ENCODE measurements around the gene PTGER3. TPM values are rescaled to one million over a fixed set of nuclear protein-coding genes. Genes with fewer than 3 reads are reported as not detected.

The PTGER3 gene
- total RNA-seq, 1 donor from 2014 or later: 1.9 TPM

GRCh38 chr1:71068325-71069240 lies 21.0 kb upstream of the PTGER3 start:
- DNase-seq: no peak
- TF ChIP-seq CTCF (IDR thresholded peaks at IDR 0.05): no peak
- H3K27ac ChIP-seq: no peak overlapping the region
- no peaks in the 10 kb centered on the region for H3K4me1 ChIP-seq
- ATAC-seq: no peak
- H3K9me3 ChIP-seq: no peaks in the 10 kb centered on the region
- H3K27me3 ChIP-seq (ENCODE audit: low read depth): no peaks in the 10 kb centered on the region
- H3K4me3 ChIP-seq: no peak overlapping the region
- peaks cover 100% of the 10 kb centered on the region for H3K36me3 ChIP-seq
- intact Hi-C loops (cut with DNase I): no loop called here

GRCh38 chr1:71054791-71055190 lies 7.2 kb upstream of the PTGER3 start:
- H3K36me3 ChIP-seq: peaks cover 26% of the 10 kb centered on the region
- no peaks in the 10 kb centered on the region for H3K9me3 ChIP-seq
- no peak overlapping the region for H3K27ac ChIP-seq
- intact Hi-C loops (cut with DNase I): no loop called here
- peak; percentile 11 to 19 for ATAC-seq
- TF ChIP-seq CTCF (IDR thresholded peaks at IDR 0.05): no peak
- no peak for DNase-seq
- H3K4me1 ChIP-seq: no peaks in the 10 kb centered on the region
- H3K27me3 ChIP-seq (ENCODE audit: low read depth): no peaks in the 10 kb centered on the region
- H3K4me3 ChIP-seq: no peak overlapping the region

- Histone ChIP-seq H3K4me1 (no peaks in the 10 kb centered on the region), H3K36me3 (peaks cover 22% of the 10 kb centered on the region), H3K27me3 (ENCODE audit: low read depth) (no peaks in the 10 kb centered on the region), H3K27ac (no peak overlapping the region), H3K9me3 (no peaks in the 10 kb centered on the region), H3K4me3 (no peak overlapping the region)
- DNase-seq (no peak), ATAC-seq (peak; percentile 41 to 63)
- intact Hi-C loops (cut with DNase I): no loop called here
- no peak for TF ChIP-seq CTCF (IDR thresholded peaks at IDR 0.05)
These were observed 6.7 kb upstream of the PTGER3 start for GRCh38 chr1:71054281-71054731.

- peak; percentile 40 for ATAC-seq
- no peaks in the 10 kb centered on the region for H3K9me3 ChIP-seq
- intact Hi-C loops (cut with DNase I): no loop called here
These were observed 6.1 kb upstream of the PTGER3 start for GRCh38 chr1:71053758-71054157.

GRCh38 chr1:71053146-71053545 lies 5.5 kb upstream of the PTGER3 start:
- Histone ChIP-seq H3K27ac (no peak overlapping the region), H3K27me3 (ENCODE audit: low read depth) (peaks cover 7% of the 10 kb centered on the region), H3K4me1 (peaks cover under 1% of the 10 kb centered on the region), H3K4me3 (no peak overlapping the region), H3K36me3 (peaks cover 12% of the 10 kb centered on the region), H3K9me3 (no peaks in the 10 kb centered on the region)
- intact Hi-C loops (cut with DNase I): no loop called here
- DNase-seq: no peak
- no peak for TF ChIP-seq CTCF (IDR thresholded peaks at IDR 0.05)
- ATAC-seq: no peak

More at GRCh38 chr1:71053758-71054157, 6.1 kb upstream of the PTGER3 start:
- TF ChIP-seq CTCF (IDR thresholded peaks at IDR 0.05): no peak
- Histone ChIP-seq H3K27me3 (ENCODE audit: low read depth) (peaks cover 2% of the 10 kb centered on the region), H3K4me3 (no peak overlapping the region), H3K36me3 (peaks cover 18% of the 10 kb centered on the region), H3K27ac (no peak overlapping the region), H3K4me1 (no peaks in the 10 kb centered on the region)
- DNase-seq: no peak
